Liver (tissue), 9 donors: ENCODE data around the gene TAPBP. TPM values are rescaled to one million over a fixed set of nuclear protein-coding genes. Genes with fewer than 3 reads are reported as not detected.
A peak's percentile ranks its signal among the peaks of the same experiment; 100 is the strongest.
"Not testable (repeated sequence)": the region's sequence is repeated elsewhere in the genome, so short reads cannot be mapped to it uniquely, and the experiment has no call there.

Source experiments
- DNase-seq: peaks from one replicate; pipeline ENCODE4 v3.0.0-alpha.2; 2017; ENCODE audit warnings: low spot score
- H3K27ac ChIP-seq, 2 donors: one replicate each; pipeline ENCODE4 v1.7.0; 2013; ENCODE audit warnings: inconsistent platforms in 2 of 2, low read length in 2 of 2, control low read depth in 1 of 2, low read depth in 1 of 2, mild to moderate bottlenecking in 1 of 2
- H3K27me3 ChIP-seq, 4 donors: one replicate each; pipeline versions ENCODE4 v1.6.1 to v1.7.0; 2013; ENCODE audit warnings: low read length in 3 of 4, inconsistent platforms in 1 of 4, mild to moderate bottlenecking in 1 of 4, moderate library complexity in 1 of 4; ENCODE audit not compliant: control insufficient read depth in 4 of 4, insufficient read depth in 4 of 4
- H3K36me3 ChIP-seq, 4 donors: one replicate each; pipeline versions ENCODE4 v1.6.1 to v1.7.0; 2013; ENCODE audit warnings: low read length in 3 of 4, mild to moderate bottlenecking in 3 of 4, low read depth in 1 of 4, moderate library complexity in 1 of 4; ENCODE audit not compliant: control insufficient read depth in 4 of 4, insufficient read depth in 3 of 4
- H3K4me1 ChIP-seq, 4 donors: one replicate each; pipeline versions ENCODE4 v1.6.1 to v1.7.0; 2013; ENCODE audit warnings: low read length in 3 of 4, mild to moderate bottlenecking in 3 of 4, moderate library complexity in 1 of 4; ENCODE audit not compliant: control insufficient read depth in 4 of 4, insufficient read depth in 4 of 4
- H3K4me3 ChIP-seq, 3 donors: one replicate each; pipeline versions ENCODE4 v1.6.1 to v1.7.0; 2013; ENCODE audit warnings: low read length in 3 of 3, control low read depth in 1 of 3, low read depth in 1 of 3, mild to moderate bottlenecking in 1 of 3
- H3K9ac ChIP-seq, 2 donors: one replicate each; pipeline ENCODE4 v1.7.0; 2013; ENCODE audit warnings: low read length in 2 of 2, mild to moderate bottlenecking in 2 of 2, moderate library complexity in 2 of 2, control low read depth in 1 of 2, low read depth in 1 of 2
- H3K9me3 ChIP-seq, 4 donors: one replicate each; pipeline versions ENCODE4 v1.6.1 to v1.7.0; 2013; ENCODE audit warnings: low read length in 3 of 4; ENCODE audit not compliant: control insufficient read depth in 4 of 4
- EGR1 ChIP-seq, 2 donors: IDR thresholded peaks; 2 replicates each; pipeline ENCODE4 v1.6.1; 2016 to 2018; ENCODE audit warnings: antibody characterized with exemption in 2 of 2, low read depth in 2 of 2
- FOXA2 ChIP-seq: IDR thresholded peaks from 2 replicates; pipeline ENCODE4 v1.6.1; 2016; ENCODE audit warnings: antibody characterized with exemption
- GABPA ChIP-seq, 2 donors: IDR thresholded peaks in 1 of 2; conservative IDR thresholded peaks in 1 of 2; 2 replicates each; pipeline ENCODE4 v1.6.1; 2016; ENCODE audit warnings: antibody characterized with exemption in 2 of 2, mild to moderate bottlenecking in 1 of 2, moderate library complexity in 1 of 2
- HNF4A ChIP-seq, 2 donors: conservative IDR thresholded peaks; 2 replicates each; pipeline ENCODE4 v1.6.1; 2016; ENCODE audit warnings: antibody characterized with exemption in 2 of 2, mild to moderate bottlenecking in 2 of 2
- JUND ChIP-seq, 2 donors: IDR thresholded peaks; 2 replicates each; pipeline ENCODE4 v1.6.1; 2016; ENCODE audit warnings: antibody characterized with exemption in 2 of 2
- NR2F2 ChIP-seq: IDR thresholded peaks from 2 replicates; pipeline ENCODE4 v1.6.1; 2016; ENCODE audit warnings: antibody characterized with exemption
- RAD21 ChIP-seq, 2 donors: IDR thresholded peaks; 2 replicates each; pipeline ENCODE4 v1.6.1; 2016; ENCODE audit warnings: antibody characterized with exemption in 2 of 2, mild to moderate bottlenecking in 2 of 2
- RXRA ChIP-seq, 2 donors: IDR thresholded peaks; 2 replicates each; pipeline ENCODE4 v1.6.1; 2017 to 2018; ENCODE audit warnings: antibody characterized with exemption in 2 of 2, mild to moderate bottlenecking in 1 of 2
- SP1 ChIP-seq: IDR thresholded peaks from 2 replicates; pipeline ENCODE4 v1.6.1; 2018; ENCODE audit warnings: antibody characterized with exemption, mild to moderate bottlenecking
- TAF1 ChIP-seq: conservative IDR thresholded peaks from 2 replicates; pipeline ENCODE4 v1.6.1; 2016; ENCODE audit warnings: antibody characterized with exemption, mild to moderate bottlenecking
- YY1 ChIP-seq: IDR thresholded peaks from 2 replicates; pipeline ENCODE4 v1.6.1; 2016; ENCODE audit warnings: antibody characterized with exemption, mild to moderate bottlenecking
- WGBS: extraction: QIAGEN DNeasy Blood & Tissue Kit; methylation state at CpG from one replicate; pipeline ENCODE4 v1.1.7; 2013; 5-methylcytosine and 5-hydroxymethylcytosine counted together
- polyA plus RNA-seq, 2 donors: library from polyadenylated mRNA; stranded (reverse) in 1 of 2; unstranded in 1 of 2; fragments of 200-250 nt in 1 of 2; fragments of >200 nt in 1 of 2; fragmentation: Nextera tagmentation in 1 of 2; extraction: Ambion mirVana in 1 of 2; gene quantifications; one replicate each; pipeline versions ENCODE4 v1.2.1 to v1.2.3, GENCODE V29; 2013 to 2015
- total RNA-seq, 2 donors: library from RNA; depleted of rRNA; stranded (reverse); fragments of >200 nt; gene quantifications; one replicate each; pipeline ENCODE4 v1.2.3, GENCODE V29; 2014
- TF ChIP-seq, protein P1 (sequence below): fragments of 150-350 bp; IDR thresholded peaks from 2 replicates; pipeline ENCODE4 v1.5.1; 2017; ENCODE audit warnings: improper control_type of control experiment, low read depth, low read length; ENCODE audit not compliant: missing input control
- TF ChIP-seq, protein P2 (sequence below): IDR thresholded peaks from 2 replicates; pipeline ENCODE4 v1.6.1; 2016; ENCODE audit warnings: antibody characterized with exemption, mild to moderate bottlenecking
- TF ChIP-seq, protein P3 (sequence below): IDR thresholded peaks from 2 replicates; pipeline ENCODE4 v1.6.1; 2016; ENCODE audit warnings: antibody characterized with exemption
- TF ChIP-seq, protein P4 (sequence below): IDR thresholded peaks from 2 replicates; pipeline ENCODE4 v1.6.1; 2016; ENCODE audit warnings: antibody characterized with exemption
- donor health status: healthy.
- donor health status: healthy.
- donor health status: healthy.
- donor health status: healthy.
- donor health status: healthy.

The TAPBP gene
- total and polyA plus RNA-seq, 4 donors: 47.9 to 74.0 (median 51.0) TPM

DNA sequence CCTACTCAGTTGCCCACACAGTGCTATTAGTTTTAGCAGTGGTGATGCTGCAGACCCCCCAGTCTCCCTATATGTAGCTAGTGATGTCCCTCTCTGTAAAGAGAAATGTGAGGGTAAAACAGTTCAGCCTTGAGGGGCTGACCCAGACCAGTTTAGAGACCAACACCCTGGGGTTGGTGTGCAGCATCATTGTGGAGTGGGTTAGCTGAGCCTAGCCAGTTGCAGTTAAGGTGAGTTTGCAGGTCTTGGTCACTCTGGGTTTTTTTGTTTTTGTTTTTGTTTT is 37.4 kb downstream of the TAPBP start:
- peaks cover 9 to 48% (median 36%) of the 10 kb centered on the region in 4 donors for H3K4me1 ChIP-seq
- H3K36me3 ChIP-seq: peaks cover 0 to 42% (median 15%) of the 10 kb centered on the region in 4 donors
- peak overlapping the region; percentile 63 to 64 for H3K27ac ChIP-seq
- H3K27me3 ChIP-seq: no peaks in the 10 kb centered on the region
- no peak for DNase-seq
- peak overlapping the region; percentile 8 to 59 (median 30) for H3K4me3 ChIP-seq
- peak overlapping the region; percentile 39 to 41 for H3K9ac ChIP-seq
- no peaks in the 10 kb centered on the region for H3K9me3 ChIP-seq
- TF ChIP-seq GABPA (IDR thresholded peaks at IDR 0.05 in 1 of 2, conservative IDR thresholded peaks at IDR 0.05 in 1 of 2) (no peak), HNF4A (conservative IDR thresholded peaks at IDR 0.05) (no peak), JUND (IDR thresholded peaks at IDR 0.05) (no peak), RAD21 (IDR thresholded peaks at IDR 0.05) (no peak), TAF1 (no peak), FOXA2 (no peak), NR2F2 (no peak), SP1 (no peak), EGR1 (IDR thresholded peaks at IDR 0.05; ENCODE audit: low read depth in 2 of 2) (no peak), RXRA (IDR thresholded peaks at IDR 0.05) (no peak), YY1 (no peak)
- TF ChIP-seq, protein P1, sequence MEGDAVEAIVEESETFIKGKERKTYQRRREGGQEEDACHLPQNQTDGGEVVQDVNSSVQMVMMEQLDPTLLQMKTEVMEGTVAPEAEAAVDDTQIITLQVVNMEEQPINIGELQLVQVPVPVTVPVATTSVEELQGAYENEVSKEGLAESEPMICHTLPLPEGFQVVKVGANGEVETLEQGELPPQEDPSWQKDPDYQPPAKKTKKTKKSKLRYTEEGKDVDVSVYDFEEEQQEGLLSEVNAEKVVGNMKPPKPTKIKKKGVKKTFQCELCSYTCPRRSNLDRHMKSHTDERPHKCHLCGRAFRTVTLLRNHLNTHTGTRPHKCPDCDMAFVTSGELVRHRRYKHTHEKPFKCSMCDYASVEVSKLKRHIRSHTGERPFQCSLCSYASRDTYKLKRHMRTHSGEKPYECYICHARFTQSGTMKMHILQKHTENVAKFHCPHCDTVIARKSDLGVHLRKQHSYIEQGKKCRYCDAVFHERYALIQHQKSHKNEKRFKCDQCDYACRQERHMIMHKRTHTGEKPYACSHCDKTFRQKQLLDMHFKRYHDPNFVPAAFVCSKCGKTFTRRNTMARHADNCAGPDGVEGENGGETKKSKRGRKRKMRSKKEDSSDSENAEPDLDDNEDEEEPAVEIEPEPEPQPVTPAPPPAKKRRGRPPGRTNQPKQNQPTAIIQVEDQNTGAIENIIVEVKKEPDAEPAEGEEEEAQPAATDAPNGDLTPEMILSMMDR: no peak
- TF ChIP-seq, protein P2, sequence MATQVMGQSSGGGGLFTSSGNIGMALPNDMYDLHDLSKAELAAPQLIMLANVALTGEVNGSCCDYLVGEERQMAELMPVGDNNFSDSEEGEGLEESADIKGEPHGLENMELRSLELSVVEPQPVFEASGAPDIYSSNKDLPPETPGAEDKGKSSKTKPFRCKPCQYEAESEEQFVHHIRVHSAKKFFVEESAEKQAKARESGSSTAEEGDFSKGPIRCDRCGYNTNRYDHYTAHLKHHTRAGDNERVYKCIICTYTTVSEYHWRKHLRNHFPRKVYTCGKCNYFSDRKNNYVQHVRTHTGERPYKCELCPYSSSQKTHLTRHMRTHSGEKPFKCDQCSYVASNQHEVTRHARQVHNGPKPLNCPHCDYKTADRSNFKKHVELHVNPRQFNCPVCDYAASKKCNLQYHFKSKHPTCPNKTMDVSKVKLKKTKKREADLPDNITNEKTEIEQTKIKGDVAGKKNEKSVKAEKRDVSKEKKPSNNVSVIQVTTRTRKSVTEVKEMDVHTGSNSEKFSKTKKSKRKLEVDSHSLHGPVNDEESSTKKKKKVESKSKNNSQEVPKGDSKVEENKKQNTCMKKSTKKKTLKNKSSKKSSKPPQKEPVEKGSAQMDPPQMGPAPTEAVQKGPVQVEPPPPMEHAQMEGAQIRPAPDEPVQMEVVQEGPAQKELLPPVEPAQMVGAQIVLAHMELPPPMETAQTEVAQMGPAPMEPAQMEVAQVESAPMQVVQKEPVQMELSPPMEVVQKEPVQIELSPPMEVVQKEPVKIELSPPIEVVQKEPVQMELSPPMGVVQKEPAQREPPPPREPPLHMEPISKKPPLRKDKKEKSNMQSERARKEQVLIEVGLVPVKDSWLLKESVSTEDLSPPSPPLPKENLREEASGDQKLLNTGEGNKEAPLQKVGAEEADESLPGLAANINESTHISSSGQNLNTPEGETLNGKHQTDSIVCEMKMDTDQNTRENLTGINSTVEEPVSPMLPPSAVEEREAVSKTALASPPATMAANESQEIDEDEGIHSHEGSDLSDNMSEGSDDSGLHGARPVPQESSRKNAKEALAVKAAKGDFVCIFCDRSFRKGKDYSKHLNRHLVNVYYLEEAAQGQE: no peak
- TF ChIP-seq, protein P3, sequence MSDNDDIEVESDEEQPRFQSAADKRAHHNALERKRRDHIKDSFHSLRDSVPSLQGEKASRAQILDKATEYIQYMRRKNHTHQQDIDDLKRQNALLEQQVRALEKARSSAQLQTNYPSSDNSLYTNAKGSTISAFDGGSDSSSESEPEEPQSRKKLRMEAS: no peak
- TF ChIP-seq, protein P4, sequence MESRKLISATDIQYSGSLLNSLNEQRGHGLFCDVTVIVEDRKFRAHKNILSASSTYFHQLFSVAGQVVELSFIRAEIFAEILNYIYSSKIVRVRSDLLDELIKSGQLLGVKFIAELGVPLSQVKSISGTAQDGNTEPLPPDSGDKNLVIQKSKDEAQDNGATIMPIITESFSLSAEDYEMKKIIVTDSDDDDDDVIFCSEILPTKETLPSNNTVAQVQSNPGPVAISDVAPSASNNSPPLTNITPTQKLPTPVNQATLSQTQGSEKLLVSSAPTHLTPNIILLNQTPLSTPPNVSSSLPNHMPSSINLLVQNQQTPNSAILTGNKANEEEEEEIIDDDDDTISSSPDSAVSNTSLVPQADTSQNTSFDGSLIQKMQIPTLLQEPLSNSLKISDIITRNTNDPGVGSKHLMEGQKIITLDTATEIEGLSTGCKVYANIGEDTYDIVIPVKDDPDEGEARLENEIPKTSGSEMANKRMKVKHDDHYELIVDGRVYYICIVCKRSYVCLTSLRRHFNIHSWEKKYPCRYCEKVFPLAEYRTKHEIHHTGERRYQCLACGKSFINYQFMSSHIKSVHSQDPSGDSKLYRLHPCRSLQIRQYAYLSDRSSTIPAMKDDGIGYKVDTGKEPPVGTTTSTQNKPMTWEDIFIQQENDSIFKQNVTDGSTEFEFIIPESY: no peak

DNA sequence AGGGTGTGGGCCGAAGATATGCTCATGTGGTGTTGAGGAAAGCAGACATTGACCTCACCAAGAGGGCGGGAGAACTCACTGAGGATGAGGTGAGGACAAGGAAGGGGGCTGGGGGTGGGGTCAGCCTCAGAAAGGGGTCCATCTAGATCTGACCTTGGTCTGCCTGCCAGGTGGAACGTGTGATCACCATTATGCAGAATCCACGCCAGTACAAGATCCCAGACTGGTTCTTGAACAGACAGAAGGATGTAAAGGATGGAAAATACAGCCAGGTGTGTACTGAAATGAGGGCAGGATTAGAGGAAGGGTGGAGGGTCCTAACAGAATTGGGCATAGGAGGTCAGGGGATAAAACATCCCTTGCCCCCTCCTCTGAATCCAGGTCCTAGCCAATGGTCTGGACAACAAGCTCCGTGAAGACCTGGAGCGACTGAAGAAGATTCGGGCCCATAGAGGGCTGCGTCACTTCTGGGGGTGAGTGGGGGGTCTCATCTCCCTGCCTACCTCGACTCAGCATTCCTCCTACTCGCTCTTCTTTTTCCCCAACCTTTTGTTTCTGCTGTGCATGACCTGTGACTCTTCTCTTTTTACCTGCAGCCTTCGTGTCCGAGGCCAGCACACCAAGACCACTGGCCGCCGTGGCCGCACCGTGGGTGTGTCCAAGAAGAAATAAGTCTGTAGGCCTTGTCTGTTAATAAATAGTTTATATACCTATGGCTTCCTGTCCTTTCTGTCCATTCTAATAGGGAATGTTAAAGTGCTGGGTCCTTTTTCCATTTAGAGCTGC is 37.9 kb downstream of the TAPBP start:
- not testable (repeated sequence) for H3K27me3 ChIP-seq, H3K27ac ChIP-seq, H3K4me3 ChIP-seq, DNase-seq, H3K9me3 ChIP-seq
- Histone ChIP-seq H3K4me1 (peaks cover 9 to 49% (median 38%) of the 10 kb centered on the region in 4 donors), H3K9ac (peak overlapping the region in 1 of 2 donors; percentile 41), H3K36me3 (peaks cover 0 to 37% (median 15%) of the 10 kb centered on the region in 4 donors)
- 81% methylated on average over 16 of the region's 16 CpGs for WGBS
